ENCODE results near the gene HAUS7.

HAUS7 gene

DNA sequence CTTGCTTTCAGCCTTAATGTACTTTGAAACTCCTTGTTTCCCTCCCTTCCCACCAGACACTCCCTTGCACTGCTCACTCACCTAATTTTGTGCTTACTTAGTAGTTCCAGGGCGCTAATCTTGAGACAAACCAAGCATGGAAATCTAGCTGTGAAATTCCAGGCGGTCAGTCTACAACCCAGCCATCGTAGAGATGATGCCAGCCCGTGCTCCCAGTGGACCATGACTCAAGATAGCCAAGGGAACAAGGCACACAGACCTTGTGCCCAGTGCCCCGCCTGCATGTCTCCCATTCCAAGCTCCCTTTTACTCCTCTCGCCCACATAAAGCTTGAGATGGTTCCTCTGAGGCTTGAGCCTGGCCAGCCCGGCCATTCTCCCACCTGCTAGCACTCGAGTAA, 35.6 kb downstream of the HAUS7 start:
- no peak for DNase-seq

DNA sequence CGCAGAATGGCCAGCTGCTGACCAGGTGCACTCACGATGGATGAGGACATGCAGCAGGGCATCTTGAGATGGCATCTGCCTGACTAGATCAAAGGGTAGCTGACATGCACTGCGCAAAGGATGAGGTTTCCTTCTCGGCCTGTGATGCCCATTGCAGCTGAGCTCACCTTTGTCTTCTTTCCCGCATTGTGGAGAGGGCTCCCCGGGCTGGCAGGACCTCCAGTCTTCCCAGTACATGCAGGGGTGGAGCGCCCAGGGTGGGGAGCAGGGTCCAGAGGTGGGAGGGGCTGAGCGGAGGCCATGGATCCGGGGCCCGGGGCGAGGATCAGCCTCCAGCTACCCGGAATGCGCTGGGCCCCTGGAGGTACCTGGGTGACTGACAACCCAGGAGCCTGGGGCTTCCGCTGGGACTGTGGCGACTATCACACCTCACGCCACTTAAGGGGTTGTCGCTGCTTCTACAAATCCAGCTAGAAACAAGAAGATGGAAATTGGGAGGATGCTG, 36.5 kb downstream of the HAUS7 start:
- DNase-seq, result no peak

DNA sequence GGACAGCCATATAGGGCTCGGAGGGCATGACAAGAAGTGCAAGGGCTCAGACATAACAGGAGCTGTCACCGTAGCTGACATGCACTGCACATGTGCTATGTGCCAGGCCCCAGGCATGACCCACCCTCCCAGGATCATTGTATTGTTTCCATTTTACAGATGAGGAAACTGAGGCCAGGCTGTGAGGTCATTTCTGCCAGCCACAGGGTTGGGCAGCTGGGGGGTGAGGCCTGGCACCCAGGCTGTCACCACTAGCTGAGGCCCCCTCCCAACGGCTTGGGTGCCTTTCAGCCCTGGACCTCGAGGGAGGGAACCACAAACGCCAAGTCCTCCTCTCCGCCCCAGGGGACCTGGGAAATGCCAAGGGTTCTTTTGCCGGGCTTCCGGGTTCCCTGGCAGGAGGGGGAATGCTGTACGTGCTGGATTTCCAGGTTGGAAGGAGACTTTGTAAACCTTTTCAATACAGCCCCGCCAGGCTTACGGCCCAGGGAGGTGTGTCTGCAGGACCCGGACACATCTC, 37.2 kb downstream of the HAUS7 start:
- no peak for DNase-seq

DNA sequence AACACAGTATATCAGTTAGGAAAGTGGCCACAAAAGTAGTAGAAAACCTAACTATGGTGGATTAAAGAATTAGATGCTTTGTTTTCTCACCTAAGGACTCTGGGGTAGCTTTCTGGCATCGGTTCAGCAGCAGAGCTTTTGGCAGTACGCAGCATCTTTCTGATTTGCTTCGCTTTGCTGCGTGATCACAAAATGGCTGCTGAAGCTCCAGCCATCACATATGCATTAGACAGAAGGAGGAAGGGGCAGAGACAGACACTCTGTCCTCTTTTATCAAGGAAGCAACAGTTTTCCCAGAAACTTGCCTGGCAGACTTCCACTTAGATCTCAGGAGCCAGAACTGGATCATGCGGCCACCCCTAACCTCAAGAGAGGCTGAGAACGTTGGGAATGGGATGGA, 39.6 kb downstream of the HAUS7 start:
- no peak for DNase-seq

DNA sequence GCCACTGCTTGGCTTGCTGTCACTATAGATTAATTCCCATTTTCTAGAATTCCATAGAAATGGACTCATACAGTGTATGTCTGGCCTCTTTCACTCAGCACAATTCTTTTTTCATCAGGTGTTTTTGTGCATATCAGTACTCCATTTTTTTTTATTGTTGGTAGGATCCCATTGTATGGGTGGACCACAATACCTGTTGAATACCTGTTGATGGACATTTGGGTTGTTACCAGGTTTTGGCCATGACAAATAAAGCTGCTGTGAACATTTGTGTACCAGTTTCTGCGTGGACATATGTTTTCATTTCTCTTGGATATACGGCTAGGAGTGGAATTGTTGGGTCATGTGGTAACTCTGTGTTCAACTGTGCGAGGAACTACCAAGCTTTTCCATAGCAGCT, 44.2 kb downstream of the HAUS7 start:
- no peak for DNase-seq

DNA sequence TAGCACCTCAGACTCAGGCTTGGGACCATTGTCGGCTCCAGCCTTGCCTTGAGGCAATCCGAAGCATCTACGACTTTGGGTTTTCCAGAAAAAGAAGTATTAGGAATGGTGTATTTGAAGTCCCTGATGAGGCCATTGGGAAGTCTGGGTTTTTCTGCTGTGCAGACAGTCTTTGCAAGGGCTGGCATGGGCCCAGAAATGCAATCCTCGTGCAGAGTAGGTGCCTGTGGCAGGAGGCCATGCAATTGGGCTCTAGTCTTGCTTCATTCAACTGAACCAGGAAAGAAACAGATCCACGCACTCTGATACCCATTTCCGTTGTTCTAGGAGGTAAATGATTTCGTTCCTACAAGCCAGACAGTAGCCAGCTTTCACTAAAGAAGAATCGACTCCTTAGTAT, 46.7 kb downstream of the HAUS7 start:
- DNase-seq, result no peak

DNA sequence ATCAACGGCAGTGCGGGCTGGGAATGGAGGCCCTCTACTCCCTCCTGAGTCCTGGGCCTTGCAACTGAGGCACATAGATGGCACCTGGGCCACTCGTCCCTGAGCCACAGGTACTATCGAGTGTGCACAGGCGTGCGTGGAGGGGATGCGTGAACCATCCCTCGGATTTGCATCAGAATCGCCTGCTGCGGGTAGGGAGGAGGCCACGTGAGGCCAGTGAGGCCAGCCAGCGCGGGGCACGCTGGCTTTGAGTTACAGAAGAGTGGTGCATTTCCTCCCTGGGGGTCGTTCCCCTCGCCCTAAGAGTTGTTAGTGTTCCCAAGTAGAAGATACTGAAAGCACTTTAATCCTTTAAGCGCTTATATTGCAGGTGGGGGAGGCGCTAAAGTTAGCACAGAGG, 48.5 kb downstream of the HAUS7 start:
- no peak for DNase-seq

DNA sequence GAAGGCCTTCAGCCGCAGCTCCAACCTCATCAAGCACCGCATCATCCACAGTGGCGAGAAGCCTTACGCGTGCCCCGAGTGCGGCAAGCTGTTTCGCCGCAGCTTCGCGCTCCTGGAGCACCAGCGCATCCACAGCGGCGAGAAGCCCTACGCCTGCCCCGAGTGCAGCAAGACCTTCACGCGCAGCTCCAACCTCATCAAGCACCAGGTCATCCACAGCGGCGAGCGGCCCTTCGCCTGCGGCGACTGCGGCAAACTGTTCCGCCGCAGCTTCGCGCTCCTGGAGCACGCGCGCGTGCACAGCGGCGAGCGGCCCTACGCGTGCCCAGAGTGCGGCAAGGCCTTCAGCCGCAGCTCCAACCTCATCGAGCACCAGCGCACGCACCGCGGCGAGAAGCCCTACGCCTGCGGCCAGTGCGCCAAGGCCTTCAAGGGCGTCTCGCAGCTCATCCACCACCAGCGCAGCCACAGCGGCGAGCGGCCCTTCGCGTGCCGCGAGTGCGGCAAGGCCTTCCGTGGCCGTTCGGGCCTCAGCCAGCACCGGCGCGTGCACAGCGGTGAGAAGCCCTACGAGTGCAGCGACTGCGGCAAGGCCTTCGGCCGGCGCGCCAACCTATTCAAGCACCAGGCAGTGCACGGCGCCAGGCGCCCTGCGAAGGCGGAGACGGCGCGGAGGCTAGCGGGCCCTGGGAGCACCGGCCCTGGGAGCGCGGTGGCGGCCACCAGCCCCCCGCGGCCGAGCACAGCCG, 49.4 kb downstream of the HAUS7 start:
- DNase-seq, result no peak

DNA sequence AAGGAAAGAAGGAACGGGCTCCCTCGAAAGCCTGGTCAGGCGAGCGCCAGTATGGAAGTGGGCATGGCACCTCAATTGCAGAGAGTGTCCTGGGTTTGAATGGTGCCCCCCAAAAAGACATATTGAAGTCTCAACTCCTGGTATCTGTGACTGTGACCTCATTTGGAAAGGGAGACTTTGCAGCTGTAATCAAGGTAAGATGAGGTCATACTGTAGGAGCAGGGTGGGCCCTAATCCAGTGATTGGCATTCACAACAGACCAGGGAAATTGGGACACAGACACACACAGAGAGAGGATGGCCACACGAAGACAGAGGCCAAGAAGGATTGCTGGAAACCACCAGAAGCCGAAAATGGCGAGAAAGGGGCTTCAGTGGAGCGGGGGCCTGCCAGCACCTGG, 52.7 kb downstream of the HAUS7 start:
- DNase-seq, result no peak

DNA sequence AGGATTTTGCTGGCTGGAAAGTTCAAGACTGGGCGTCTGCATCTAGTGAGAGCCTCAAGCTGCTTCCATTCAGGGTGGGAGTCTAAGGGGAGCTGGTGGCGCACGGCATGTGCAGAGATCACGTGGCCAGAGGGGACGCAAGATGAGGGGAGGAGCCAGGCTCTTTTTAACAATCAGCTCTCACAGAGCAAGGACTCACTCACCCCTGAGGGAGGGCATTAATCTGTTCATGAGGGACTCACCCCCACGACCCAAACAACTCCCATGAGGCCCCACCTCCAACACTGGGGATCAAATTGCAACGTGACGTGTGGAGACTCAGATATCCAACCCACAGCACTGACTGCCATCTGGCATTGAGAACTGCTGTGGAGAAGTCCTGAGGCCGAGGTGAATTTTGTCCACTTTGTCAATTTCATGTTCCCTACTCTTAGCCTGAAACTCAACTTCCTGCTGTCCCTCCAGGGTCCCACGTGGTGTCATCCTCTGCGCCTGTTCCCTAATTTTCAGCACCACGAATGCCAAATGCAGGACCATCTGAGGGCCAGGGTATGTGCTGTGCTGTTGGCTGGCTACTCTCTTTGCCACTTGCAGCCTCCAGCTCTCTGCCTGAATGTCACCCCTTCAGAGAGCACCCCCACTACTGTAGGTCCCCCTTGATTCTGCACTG, 53.5 kb downstream of the HAUS7 start:
- no peak for DNase-seq

DNA sequence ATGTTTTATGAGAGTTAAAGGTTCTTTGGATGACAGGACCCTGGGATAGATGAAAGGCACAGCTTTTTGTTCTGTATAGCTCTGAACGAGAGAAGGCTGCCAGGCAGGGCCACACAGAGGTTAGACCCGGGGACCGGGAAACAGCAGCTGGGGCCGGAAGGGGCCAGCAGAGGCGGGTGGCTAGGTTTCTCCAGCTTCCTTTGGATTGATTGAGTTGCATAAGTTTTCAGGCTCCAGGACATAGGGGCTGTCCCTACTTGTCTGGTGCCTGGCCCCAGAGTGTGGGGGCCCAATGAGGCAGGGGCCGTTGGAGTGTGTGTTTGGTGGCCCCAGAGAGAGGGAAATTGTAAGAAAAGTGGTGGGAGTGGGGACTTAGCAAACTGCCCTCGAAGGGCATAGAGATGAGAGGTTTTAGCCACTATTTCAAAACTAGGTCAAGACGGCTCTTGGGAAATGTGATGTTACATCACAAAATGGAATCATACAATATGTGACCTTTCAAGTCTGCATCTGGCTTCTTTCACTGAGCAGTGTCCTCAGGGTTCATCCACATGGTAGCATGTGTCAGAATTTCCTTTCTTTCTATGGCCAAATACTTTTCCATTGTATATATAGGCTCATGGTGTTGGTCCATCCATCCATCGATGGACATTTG, 55.4 kb downstream of the HAUS7 start:
- no peak for DNase-seq

DNA sequence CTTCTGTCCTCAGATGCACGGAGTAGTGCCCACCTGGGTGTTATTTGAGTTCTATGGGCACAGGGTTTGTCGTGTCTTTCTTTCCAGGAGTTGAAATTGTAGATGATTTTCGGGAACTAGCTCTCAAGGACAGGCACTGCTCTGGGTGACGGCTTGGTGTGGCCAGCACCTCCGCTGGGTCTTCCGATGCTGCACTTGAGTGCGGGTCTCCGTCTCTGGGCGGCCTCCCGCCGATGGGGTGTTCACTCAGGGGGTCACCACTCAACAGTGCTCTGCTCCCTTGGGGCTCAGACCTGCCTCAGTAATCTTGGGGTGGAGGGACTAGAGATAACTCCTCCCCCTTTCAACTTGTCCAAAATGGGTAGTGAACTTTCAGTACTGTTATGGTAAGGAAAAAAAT, 56.6 kb downstream of the HAUS7 start:
- DNase-seq, result no peak

DNA sequence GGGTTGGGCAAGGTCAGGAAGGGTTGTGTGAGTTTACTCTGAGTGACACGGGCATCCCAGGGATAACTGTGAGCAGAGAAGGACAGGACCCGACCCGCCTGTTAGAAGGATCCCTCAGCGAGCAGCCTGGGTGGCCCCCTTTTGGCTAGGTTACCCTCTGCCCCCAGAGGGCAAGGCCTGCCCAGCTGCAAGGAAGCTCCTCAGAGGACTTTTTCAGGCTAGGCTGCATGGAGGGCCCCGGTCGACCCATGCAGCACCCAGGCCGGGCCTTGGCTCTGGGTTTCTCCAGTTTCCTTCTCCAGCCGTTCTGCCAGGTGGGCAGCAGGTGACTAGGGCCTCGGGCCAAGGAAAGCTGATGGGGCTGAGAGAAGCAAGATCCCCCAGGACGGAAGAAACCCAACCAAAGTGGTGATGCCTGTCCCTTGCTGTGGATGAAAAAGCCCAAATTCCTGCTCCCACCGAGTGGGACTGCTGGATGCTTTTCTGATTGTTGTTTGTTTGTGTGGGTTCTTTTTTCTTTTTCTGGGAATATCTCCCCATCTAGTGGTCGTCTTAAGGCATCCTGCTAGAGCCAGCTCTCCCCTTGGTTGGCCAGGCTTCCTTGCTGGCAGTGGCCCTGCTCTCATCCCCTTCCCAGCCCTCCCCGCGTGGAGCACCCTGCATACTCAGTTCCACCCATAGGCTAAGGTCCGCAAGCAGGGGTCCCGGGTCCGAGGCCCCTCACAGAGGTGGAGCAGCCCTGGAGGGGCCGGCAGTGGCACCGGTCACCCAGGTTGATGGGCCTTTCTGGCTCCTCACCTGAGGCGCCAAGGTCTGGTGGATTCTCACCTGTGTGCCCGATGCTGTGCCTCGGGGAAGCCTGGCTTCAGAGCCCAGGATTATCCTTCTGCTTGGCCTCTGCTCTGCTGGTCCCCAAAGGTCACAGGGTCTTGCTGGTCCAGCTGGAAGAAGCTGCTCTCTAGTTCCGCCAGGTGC, 57.3 kb downstream of the HAUS7 start:
- DNase-seq, result no peak

DNA sequence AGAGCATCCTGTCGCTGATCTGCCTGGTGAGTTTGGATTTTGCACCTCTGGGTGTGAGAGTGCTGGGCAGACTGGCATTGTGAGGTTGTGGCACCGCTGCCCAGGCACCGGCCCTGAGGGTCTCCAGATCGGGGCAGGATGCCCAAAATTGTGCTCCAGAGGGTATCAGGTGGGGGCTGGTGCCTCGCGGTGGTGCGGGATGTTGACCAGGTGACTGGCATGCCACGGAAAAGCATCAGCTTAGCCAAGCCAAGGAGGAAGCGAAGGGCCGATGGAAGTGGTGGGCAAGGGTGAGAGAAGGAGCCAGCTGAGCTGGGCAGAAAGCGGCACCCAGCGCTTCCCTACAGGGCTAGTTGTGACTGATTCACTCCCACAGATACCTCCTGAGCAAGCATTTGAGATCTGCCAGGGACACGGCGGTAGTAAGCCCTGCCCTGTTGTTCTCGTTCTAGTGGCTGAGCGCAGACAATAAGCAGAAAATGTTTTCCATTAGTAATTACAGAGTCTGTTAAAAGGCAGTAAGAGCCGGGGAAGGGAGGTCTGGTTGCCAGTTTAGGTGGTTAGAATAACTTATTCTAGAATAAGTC, 58.3 kb downstream of the HAUS7 start:
- no peak for DNase-seq

DNA sequence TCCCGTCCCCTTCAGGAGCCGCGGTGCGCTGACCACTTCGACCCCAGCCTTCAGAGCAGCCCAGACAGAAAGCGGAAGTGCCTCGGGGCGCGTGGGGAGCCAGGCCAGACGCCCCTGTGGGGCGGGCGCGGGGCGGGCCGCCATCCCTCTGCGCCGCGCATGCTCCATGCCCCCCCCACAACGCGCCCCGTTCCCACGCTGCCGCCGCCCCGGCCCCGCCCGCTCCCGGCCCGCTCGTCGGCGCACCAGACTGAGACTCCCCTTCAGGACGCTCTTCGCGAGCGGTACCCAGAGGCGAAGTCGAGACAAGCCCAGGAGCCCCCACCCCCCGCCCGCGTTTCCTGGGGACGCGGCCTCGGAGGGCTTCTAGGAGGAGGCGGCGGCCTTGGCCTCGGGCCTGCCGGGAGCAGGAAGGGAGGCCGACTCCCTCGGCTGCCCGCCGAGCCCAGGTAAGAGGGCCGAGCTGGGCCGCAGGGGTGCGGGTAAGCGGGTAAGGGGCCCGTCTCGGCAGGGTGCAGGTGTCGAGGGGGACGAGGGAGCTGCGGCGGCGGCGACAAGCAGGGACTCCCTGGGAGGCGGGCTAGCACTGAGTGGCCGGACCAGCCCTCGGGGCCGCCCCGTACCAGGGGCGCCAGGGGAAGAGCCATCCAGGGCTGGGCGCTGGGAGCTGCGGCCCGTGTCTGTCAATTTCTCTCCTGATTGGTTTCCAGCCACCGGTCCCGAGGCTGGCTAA, 59.0 kb downstream of the HAUS7 start, which contains the start of gene ZFP92:
ZFP92 (plus strand) TSS at position 218 of the 733 bp plus-strand sequence. CDS start 6,851 bp downstream, outside the sequence.
- DNase-seq, result peak; percentile 9

DNA sequence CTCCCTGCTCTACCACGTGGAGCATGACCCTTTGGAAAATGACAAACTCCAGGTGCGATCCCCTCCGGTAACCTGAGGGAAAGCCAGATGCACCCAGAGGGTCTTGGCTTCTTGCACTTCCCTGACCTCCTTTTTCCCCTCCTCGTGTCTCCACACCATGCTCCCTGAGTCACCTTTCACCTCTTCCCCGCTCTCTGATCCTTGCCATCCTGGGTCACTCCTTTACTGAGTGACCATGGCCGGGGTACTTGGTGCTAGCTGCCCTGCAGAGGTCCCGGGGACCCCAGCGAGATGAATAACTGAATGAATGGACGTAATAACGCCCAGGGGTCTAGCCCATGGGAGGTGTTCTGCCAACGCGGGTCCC, 59.5 kb downstream of the HAUS7 start:
- no peak for DNase-seq

DNA sequence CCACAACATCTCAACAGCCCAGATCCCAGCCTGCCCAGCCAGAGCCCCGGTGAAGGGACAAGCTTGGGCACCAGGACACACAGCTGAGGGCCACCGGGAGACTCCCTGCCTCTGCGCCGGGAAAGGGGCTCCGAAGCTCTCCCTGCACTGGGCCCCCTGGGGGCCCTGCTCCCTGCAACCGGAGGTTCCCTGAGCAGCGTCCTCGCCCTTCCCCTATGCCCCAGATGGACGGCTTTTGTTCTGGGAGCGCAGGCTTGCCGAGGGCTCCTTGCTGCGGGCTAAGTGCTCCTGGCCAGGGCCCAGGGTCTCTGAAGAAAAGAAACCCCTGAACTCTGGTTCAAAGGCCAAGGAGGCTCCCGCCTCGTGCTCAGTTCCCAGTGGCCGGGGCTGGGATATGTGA, 60.0 kb downstream of the HAUS7 start:
- no peak for DNase-seq

DNA sequence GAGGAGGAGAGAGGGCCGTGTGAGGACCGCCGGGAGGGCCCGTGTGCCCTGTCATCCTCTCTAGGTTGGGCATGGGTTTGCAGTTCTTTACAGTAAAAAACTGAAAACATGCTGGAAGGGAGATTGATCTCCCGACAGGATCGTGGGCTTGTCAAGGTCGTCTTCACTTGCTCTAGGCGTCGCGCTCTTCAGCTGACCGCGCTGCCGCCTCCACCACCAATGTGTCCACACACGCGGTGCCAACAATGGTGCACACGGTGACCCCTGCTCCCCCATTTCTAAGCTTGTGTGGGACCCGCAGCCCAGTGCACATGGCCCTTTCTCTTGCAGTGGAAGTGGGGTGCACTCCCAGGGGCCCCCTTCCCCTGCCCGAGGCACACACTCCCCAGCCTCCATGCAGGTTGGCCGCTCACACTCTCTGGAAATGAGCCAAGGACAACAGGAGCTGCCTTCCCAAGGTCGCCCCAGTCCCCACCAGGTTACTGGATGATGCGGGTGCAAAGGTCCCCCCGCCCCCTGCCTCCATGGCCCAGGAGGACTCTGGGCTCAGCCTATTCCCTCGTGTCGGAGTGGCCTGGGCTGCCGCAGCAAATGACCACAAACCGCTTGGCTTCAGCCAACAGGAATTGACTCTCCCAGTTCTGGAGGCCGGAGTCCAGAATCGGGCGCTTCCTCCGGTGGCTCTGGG, 60.8 kb downstream of the HAUS7 start:
- DNase-seq, result no peak

DNA sequence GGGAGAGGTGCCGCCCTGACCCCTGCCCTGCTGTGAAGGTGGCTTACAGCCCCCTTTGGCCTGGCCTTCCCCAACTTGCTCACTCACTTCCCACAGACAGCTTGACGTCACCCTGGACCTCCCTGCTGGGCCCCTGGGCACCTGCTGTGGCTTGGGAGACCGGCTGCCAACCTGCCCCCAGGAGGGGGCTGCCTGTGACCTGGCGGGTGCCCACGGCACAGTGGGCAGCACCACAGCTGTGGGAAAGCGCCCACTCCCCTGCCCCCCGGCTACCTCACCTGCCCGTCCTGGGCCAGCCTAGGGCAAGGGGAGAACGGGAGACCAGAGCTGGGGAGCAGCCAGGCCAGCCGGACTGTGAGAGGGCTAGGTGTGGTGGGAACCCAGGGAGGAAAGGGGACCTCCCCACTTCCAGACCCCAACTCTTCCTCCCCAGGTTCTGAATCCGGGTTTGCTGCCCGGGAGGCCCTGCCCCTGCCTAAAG, 61.5 kb downstream of the HAUS7 start:
- DNase-seq, result no peak

DNA sequence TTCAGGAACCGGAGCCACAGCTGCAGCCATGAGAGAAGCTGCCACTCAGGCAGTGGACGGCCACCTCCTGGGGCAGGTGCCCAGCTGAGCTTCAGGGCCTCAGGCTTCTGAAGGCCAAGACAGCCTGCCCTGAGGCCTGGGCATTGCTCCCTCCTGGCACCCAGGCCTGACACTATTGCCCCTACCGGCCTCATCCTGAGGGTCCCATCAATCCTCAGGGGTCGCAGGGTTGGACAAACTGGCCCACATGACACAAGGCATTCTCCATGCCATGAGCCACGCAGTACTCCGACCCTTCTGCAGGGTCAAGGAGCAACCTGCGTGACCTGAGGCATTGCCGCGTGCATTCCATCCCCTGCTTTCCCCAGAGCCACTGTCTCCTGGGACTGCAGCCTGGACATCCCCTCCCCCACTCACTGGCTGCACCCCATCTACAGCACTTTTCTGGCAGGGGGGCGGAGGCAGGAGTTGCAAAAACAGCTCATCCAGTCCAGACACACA, 62.1 kb downstream of the HAUS7 start:
- DNase-seq, result no peak
